ENCODE results near the gene F12. TPM values are rescaled to one million over a fixed set of nuclear protein-coding genes. Genes with fewer than 3 reads are reported as not detected.
A peak's percentile ranks its signal among the peaks of the same experiment; 100 is the strongest.

F12 gene
- total RNA-seq, 1 donor from 2014 or later = 1.4 TPM

- H3K4me1 Mint-ChIP-seq (ENCODE audit: unreplicated experiment) = peaks cover 12% of the 10 kb centered on the region
- H3K9me3 Mint-ChIP-seq (ENCODE audit: unreplicated experiment) = no peaks in the 10 kb centered on the region
- peaks cover 12% of the 10 kb centered on the region for H3K36me3 Mint-ChIP-seq (ENCODE audit: low read depth, unreplicated experiment)
- DNase-seq (ENCODE audit: low spot score) = no peak
- TF ChIP-seq CTCF (IDR thresholded peaks at IDR 0.05; ENCODE audit: unreplicated experiment) = no peak
- H3K27ac Mint-ChIP-seq (ENCODE audit: unreplicated experiment) = peak overlapping the region; percentile 83
- peak overlapping the region; percentile 80 for H3K4me3 Mint-ChIP-seq (ENCODE audit: unreplicated experiment)
- H3K27me3 Mint-ChIP-seq (ENCODE audit: unreplicated experiment) = peaks cover 27% of the 10 kb centered on the region
Observed at GRCh38 chr5:177445917-177446199, 36.5 kb upstream of the F12 start.

- peaks cover 12% of the 10 kb centered on the region for H3K36me3 Mint-ChIP-seq (ENCODE audit: low read depth, unreplicated experiment)
- H3K27ac Mint-ChIP-seq (ENCODE audit: unreplicated experiment) = peak overlapping the region; percentile 83
Observed at GRCh38 chr5:177445052-177445916, 35.9 kb upstream of the F12 start.

GRCh38 chr5:177444106-177445051, 35.0 kb upstream of the F12 start:
- Mint-ChIP-seq H3K27ac (ENCODE audit: unreplicated experiment) (no peak overlapping the region), H3K36me3 (ENCODE audit: low read depth, unreplicated experiment) (peaks cover 18% of the 10 kb centered on the region), H3K9me3 (ENCODE audit: unreplicated experiment) (no peaks in the 10 kb centered on the region), H3K4me1 (ENCODE audit: unreplicated experiment) (peaks cover 12% of the 10 kb centered on the region), H3K4me3 (ENCODE audit: unreplicated experiment) (peak overlapping the region; percentile 29), H3K27me3 (ENCODE audit: unreplicated experiment) (peaks cover 26% of the 10 kb centered on the region)
- no peak for TF ChIP-seq CTCF (IDR thresholded peaks at IDR 0.05; ENCODE audit: unreplicated experiment)
- no peak for DNase-seq (ENCODE audit: low spot score)

More at GRCh38 chr5:177445052-177445916, 35.9 kb upstream of the F12 start:
- no peak for DNase-seq (ENCODE audit: low spot score)
- Mint-ChIP-seq H3K4me1 (ENCODE audit: unreplicated experiment) (peaks cover 12% of the 10 kb centered on the region), H3K9me3 (ENCODE audit: unreplicated experiment) (no peaks in the 10 kb centered on the region), H3K4me3 (ENCODE audit: unreplicated experiment) (peak overlapping the region; percentile 80), H3K27me3 (ENCODE audit: unreplicated experiment) (peaks cover 26% of the 10 kb centered on the region)
- TF ChIP-seq CTCF (IDR thresholded peaks at IDR 0.05; ENCODE audit: unreplicated experiment) = no peak

- H3K36me3 Mint-ChIP-seq (ENCODE audit: low read depth, unreplicated experiment) = peaks cover 19% of the 10 kb centered on the region
Observed at GRCh38 chr5:177443144-177443983, 34.0 kb upstream of the F12 start.

More at GRCh38 chr5:177443144-177443983, 34.0 kb upstream of the F12 start:
- Mint-ChIP-seq H3K27ac (ENCODE audit: unreplicated experiment) (no peak overlapping the region), H3K27me3 (ENCODE audit: unreplicated experiment) (peaks cover 32% of the 10 kb centered on the region), H3K4me1 (ENCODE audit: unreplicated experiment) (peaks cover 12% of the 10 kb centered on the region), H3K9me3 (ENCODE audit: unreplicated experiment) (no peaks in the 10 kb centered on the region), H3K4me3 (ENCODE audit: unreplicated experiment) (no peak overlapping the region)
- DNase-seq (ENCODE audit: low spot score) = no peak
- no peak for TF ChIP-seq CTCF (IDR thresholded peaks at IDR 0.05; ENCODE audit: unreplicated experiment)
